Activated naive CD8-positive, alpha-beta T cell treated with anti-CD3 and anti-CD28 coated beads, Interleukin-2, amount 50 U/mL, for 16 hours (primary cell): ENCODE data around the gene ABCA7.

ENCODE experiments used
- DNase-seq: peaks from one replicate; pipeline ENCODE4 v3.0.0-alpha.2; 2020; ENCODE audit warnings: low read depth, low spot score

ABCA7 gene

DNA sequence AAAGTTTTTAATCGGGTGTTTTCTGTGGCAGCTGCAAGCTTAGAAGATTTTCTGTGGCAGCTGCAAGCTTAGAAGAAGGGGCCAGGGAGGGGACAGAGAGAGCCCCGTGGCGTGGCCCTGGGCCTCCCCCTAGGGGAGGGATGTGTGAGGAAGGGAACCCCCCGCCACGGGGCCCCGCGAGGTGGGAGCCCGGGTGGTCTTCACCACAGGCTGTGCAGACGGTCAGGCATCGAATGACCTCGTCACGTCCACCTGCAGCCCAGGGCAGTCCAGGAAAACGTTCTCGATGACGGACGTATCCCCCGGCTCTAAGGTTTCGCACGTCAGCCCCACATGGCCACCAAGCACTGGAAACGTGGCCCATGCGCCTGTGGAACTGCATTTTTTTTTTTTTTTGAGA, 46.7 kb downstream of the ABCA7 start:
- no peak for DNase-seq

DNA sequence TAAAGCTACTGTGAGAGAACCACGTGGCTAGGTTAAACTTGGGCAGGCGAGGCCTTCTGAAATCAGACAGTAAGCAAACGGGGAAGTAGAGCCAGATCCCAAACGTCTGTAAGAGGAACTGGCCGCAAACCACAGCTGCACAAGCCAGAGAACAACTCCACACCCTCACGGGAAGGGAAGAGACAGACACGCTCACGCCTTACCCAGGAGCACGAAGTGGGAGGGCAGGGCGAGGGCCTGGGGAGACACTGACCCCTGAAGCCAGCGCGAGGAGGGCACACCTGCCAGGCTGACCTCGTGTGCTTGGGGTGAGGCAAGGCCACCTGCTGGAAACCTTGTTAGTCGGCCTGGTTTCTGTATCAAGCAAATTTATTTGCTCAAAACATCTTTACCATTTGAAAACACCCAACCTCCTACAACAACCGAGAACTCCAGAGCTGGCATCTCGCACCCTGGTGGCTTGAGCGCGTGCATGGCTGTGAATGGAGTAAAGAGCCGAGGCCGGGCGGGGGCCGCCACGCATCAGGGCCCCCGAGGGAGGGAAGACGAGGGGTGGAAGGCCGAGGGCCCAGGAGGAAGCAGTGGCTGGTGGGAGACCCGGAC, 48.0 kb downstream of the ABCA7 start:
- DNase-seq: no peak

DNA sequence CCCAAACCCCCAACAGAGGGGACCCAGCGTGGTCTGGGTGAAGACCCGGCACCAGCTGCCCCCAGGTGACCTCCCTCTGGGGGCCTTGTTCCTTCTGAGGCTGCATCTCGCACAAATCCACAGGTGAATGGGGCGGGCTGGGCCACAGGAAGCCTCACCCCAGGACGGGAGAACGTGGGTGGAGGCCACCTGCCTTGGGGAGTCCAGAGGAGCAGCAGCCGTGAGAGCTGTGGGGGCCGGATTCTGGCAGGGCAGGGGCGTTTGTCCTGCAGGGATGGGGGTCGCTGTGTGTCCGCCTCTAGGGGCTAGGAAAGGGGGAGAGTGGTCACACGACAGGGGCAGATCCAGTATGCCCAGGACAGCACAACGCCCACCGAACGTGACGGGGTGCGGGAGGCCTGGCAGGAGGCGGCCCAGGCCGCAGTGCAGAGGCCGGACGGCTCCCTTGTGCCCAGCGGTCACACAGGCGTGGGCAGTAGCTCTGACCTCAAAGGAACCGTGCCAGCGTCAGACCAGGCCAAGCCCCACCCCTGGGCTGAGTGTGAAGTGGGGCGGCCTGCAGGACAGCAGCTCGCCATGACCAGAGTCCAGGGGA, 48.6 kb downstream of the ABCA7 start:
- DNase-seq: no peak

DNA sequence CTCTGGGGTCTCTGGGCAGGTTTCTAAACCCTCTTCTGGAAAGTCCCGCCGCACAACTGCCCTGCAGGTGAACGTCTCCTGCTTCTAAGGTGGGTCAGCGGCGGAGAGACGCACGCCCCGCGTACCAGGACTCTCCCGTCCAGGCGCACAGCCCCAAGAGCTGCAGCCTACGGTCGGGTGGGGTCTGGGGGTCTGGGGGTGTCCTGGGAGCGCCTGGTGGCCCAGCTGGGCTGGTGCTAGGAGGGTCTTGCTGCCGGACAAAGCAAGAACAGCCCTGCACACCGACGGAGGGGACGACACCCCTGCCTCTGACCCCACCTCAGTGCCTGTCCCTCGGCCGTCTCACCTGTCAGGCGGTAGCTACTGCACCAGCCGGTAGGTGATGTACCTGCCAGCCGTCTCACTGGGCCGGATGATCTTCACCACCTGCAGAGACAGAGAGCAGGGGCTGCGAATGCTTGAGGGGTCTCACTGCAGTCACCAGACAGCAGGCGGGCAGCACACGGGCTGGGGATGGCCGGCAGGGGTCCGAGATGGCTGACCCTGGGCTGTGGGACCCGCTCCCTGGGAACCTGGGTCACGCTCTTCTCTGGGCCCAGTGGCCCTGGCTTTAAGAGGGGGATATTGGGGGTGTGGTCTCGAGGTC, 49.3 kb downstream of the ABCA7 start:
- DNase-seq: no peak

GRCh38 chr19:1089891-1090290, 50.0 kb downstream of the ABCA7 start:
- no peak for DNase-seq

DNA sequence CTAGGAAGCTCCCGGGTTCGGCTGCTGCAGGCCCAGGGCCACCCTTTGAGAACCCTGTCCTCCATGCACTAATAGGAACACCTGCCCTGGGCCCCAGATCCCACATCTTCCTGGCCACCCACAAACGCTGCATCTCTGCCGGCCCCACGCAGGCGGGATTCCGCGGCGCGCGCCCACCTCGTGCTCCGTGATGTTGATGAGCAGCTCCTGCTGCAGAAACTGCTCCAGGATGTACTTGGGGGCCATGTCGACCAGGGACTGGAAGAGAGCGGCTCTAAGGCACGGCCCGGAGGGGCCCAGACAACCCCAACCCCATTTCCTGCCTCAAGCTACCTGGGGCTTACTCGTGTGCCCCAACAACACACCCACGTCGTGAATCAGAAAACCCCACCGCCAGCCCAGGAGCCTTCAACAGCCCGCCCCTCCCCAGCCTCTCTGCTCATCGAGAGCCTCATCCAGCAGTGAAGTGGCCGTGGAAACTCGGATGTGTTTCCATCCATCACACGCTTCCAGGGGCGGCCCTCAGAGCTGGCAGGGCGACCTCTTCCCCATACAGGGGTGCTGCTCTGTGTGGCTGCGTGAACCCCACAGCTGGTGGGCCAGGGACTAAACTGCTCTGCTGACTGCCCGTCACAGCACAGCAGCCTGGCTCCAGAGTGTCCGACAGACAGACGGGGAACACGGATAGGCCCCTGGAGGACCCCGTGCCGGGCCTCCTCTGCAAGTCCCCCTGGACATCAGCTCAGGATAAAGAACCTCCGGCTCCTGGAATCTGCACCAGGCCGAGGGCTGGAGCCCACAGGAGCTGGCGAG, 51.0 kb downstream of the ABCA7 start:
- DNase-seq: no peak

DNA sequence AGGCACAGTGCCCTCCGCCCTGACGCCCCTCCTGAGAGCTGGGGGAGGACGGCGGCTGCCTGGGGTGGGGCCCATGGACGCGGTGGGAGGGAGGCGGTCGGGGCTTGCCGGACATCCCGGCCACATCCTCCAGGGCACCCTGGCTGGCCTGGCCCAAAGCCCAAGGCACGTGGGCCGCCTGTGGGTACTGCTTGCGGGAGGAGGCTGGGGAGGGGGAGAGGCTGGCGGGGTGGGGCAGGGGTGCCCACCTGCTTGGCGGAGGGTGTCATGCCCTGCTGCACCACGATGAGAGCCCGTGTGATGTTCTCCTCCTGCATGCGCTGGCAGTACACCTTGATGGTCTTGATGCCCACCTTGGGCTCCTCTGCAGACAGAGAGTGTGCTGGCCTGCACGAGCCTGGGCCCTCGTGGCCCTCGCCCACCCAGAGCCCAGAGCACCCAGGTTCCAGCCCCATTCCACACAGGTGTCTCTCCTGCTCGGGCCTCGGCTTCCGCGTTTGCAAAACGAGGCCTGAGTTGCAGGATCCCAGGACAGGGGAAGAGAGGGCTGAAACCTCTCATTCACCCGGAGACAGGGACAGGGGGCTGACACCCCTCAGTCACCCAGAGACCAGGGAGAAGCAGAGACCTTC, 51.8 kb downstream of the ABCA7 start:
- no peak for DNase-seq

DNA sequence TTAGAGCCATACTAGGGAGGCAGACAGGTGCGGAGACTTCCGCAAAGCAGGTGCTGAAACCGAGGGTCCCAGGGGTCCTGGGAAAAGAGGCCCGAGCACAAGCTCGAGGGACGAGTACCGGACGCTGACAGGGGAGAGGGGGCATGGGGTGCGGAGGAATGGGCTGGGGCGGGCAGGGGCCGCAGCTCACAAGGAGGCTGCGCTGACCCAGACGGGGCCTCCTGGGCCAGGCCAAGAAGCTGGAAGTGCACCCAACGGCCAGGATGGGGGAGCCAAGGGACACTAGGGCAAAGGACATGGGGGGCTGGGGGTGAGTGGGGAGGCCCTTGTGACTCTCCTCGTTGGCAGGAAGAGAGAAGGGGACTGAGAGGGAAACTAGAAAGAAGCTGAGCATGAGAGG, 53.4 kb downstream of the ABCA7 start:
- no peak for DNase-seq

- no peak for DNase-seq
Observed at GRCh38 chr19:1093811-1094553, 54.1 kb downstream of the ABCA7 start.

DNA sequence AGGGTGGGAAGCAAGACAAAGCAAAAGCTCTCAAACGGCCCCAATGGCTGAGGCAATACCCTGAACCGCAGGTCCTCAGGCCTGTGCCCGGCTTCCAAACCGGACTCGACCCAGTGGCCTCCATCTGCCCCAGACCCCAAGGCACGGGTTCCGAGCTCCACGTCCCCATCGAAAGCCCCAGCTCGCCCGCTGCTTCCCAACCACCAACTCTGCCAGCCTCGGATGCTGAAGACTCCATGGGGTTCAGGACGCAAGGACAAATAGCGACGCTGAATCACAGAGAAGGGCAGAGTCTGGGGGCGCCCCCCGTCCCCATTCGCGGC, 54.7 kb downstream of the ABCA7 start:
- DNase-seq: no peak

DNA sequence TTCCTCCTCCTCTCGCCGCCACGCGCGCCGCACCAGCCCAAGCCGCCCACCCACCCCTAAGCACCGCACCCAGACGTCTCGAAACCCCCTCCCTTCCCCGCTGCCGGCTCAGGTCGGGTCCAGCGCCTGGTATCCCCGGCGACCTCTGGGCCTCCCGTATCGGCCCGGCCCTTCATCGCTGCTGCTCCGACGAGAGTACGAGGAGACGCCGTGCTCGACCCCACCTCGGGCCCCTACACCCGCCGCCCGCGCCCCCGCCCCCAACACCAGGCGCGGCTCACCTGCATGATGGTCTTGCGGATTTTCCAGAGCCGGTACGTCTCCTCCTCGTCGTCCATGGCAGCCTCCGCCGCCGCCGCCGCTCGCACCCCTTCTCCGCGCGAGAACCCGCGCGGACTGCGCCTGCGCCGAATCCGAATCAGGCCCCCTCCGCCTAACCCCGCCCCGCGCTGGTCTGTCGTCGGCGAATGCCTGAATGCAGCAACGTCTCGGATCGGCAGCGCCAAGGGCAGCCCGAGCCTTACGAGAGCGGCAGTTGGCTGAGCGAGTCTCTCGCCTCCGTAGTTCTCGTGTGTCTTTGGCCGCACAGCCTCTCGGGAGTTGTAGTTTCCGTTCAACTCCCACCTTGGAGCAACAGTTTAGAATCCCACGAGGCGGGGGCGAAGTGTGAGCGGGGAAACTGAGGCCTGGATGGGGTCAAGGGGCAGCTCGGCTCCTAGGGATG, 55.2 kb downstream of the ABCA7 start, which contains the start of gene POLR2E:
Gene POLR2E, minus strand, starts transcription at position 398 of the 724 bp plus-strand sequence. Its CDS starts 60 bp downstream, at position 338.
- peak; percentile 90 for DNase-seq

DNA sequence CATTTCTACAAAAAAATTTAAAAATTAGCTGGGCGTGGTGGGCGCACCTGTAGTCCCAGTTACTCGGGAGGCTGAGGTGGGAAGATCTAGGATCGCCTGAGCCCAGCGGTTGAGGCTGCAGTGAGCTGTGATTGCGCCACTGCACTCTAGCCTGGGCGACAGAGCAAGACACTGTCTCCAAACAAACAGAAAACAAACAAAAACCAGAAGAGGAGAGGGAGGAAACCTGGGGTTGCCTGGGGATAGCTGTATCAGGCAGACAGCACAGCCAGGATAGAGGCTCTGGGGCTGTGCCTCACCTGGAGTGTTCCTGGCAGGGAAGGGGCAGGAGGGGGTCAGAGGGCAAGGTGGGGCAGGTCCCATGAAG, 57.9 kb downstream of the ABCA7 start:
- no peak for DNase-seq

DNA sequence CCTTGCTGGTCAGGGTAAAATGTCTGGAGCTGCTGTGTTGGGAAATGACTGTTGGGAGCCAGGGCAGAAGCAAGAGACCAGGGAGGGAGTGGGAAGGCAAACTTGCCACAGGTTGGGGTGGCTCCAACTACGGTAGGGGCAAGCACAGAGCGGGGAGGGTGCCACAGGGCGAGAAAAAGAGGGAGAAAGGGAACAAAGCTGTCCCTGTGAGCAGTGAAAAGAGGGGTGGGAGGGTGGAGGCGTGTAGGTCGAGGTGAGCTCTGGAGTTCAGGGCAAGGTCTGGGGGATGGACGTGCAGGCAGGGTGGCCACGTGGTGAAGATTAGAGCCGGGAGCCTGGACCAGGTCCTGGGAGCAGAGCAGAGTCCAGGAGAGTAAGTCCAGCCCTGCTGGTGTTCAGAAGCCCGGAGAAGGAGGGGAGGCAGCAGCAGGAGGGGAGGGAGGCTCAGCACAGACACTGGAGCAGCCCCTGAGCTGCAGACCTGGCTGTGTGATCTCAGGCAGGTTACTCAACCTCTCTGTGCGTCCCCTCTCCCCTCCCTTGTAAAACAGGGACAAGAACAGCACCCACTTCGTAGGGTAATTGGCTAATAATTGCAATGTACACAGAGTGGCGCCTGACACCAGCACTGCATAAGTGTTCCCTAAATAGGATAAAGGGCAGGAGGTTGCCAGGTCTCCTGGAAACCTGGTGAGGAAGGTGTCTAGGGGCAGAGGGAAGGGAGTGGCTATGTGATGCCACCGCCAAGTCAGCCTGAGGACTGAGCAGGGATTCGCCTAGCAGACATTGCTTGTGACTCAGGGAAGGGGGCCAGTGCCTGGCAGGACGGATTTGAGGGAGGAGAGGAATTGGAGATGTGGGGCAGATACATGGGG, 58.5 kb downstream of the ABCA7 start:
- DNase-seq: no peak

DNA sequence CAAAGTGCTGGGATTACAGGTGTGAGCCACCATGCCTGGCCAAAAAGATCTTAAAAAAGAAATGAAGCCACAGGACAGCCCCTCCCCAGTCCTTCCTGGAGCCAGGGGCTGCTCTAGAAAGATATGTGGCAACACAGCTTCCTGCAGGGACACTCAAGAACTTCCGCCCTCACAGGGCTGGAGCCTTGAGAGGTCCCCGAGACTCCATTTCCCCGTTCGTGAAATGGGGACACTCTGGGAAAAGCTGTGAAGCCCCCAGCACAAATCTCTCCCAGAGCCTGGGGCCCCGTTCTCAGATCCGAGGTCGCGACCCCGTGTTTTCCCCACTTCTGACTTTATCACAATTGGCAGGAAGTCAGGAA, 61.4 kb downstream of the ABCA7 start:
- no peak for DNase-seq

GRCh38 chr19:1102407-1103131, 62.7 kb downstream of the ABCA7 start:
- no peak for DNase-seq

- DNase-seq: no peak
Observed at GRCh38 chr19:1103132-1103707, 63.3 kb downstream of the ABCA7 start.

DNA sequence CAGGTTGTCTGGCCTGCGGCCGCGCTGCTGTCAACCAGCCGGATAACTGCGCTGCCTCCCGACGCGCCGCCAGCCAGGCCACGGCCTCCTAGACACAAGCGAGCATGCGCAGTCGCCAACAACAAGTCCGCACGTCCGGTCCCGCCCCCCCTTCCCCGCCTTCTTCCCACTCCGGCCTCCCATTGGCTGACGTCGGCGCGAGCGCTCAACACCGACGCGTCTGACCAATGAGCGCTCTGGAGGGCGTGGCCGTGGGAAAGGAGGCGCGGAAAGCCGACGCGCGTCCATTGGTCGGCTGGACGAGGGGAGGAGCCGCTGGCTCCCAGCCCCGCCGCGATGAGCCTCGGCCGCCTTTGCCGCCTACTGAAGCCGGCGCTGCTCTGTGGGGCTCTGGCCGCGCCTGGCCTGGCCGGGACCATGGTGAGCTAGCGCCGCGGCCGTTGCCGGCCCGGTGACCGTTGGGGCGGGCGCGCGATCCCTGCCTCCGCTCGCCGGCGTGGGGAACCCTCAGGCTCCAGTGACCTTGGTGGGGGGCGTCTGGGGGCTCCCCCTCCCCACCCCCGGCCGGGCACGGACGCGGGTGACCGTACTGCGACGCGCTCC, 63.9 kb downstream of the ABCA7 start, which contains the start of gene GPX4:
Gene GPX4, plus strand, starts transcription at position 287 of the 603 bp plus-strand sequence. Its CDS starts 50 bp downstream, at position 337.
- peak; percentile 97 for DNase-seq

DNA sequence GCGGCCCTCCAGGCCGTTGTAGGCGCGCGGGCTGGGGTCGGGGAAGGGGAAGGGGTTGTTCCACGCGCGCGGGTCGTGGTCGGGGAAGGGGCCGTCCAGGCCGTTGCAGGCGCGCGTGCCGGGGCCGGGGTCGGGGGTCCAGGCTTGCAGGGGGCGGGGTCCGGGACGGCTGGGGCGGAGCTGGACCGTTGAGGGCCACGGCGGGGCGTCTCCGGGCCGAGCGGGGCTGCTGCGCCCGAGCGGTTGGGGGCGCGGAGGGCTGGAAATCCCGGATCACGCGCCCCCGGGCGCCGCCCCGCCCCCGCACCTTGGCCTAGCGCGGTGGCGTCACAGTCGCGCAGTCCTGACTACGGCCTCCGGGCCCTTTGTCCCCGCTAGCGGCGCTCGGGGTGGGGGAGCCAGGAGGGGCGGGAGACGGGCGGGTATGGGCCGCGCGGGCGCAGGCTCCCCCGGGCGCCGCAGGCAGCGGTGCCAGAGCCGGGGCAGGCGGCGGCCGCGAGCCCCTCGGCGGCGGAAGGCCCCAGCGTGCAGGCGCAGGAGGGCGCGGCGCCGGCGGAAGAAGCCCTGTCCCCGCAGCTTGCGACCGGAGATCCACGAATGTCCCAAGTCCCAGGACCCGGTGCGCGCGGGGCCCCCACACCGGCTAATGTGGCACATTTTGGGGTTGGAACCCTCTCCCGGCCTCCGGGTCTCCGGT, 64.6 kb downstream of the ABCA7 start:
- DNase-seq: peak; percentile 46
